Measurements from ENCODE around the gene ZNF285. TPM values are rescaled to one million over a fixed set of nuclear protein-coding genes. Genes with fewer than 3 reads are reported as not detected.

The ZNF285 gene
- polyA plus RNA-seq, 2 of the 4 experiments (the other 2 are of a cell fraction): 2.9 to 6.4 TPM

DNA sequence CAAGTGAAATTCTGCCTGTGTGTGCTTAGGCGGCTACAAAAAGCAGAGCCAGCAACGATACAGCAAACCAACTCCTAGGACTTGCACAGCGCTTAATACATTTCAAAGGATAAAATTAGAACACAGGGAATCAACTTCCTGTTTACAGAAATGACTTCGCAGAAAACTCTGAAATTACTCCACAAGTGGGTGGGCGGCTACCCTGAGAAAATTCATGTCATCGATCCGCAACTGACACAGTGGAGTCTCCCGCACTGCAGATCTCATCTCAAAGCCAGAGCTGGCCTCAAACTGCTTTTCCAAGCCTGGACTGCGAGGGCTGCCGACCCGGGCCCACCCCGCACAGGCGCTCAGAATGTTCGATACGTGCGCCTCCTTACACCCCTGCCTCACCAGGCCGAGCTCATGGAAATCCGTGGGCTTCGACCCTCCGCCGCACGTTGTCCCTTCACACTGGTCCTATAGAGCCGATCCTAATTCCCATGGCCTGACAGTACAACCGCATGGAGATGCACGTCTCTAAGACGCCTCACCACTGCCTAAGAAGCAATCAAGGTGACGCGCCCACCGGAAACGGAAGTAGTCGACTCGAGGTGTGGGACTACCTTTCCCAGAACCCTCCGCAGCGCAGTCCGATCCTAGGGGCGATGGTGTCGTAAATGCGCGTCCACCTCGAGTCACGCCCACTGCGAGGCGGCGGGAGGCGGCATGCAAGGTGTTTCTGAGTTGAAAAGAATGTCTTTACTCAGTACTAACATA is 46.7 kb upstream of the ZNF285 start, which contains the start of gene ZNF229:
Gene ZNF229, minus strand, starts transcription at position 557 of the 759 bp plus-strand sequence. CDS start 5,625 bp downstream, outside the sequence.
- ATAC-seq (peak; percentile 99 to 100), FAIRE-seq (peak; percentile 99), DNase-seq (ENCODE audit: low read depth in 1 of 2, low spot score in 1 of 2) (peak; percentile 92 to 99)
- no peaks in the 10 kb centered on the region for H3K4me1 ChIP-seq
- peak within 1 kb of the TSS; percentile 52 to 76 for H3K27ac ChIP-seq
- WGBS (ENCODE audit: missing lambda C conversion rate): 9% methylated on average over 45 of the region's 45 CpGs
- peak within 1 kb of the TSS; percentile 77 for H3K4me2 ChIP-seq
- ChIA-PET CTCF (interaction anchor here (0.8 kb wide), 1 partner anchor 149 kb away, joined by 3 read pairs; no protein-coding TSS in a partner anchor), POLR2A (no interaction called here)
- TF ChIP-seq HOXB13 (CRISPR knock-in tag; IDR thresholded peaks at IDR 0.05; ENCODE audit: low read depth): peak; percentile 62; the same call in 1 of the 2 replicates
- TF ChIP-seq MAFK (IDR thresholded peaks at IDR 0.05; ENCODE audit: partially characterized antibody): peak; percentile 25
- peak; percentile 23; the same call in 1 of the 2 replicates for TF ChIP-seq POLR2A (IDR thresholded peaks at IDR 0.05; ENCODE audit: low read length)
- TF ChIP-seq EHF (CRISPR knock-in tag; IDR thresholded peaks at IDR 0.05): peak; percentile 41; the same call in 1 of the 2 replicates
- no peak for TF ChIP-seq CHD2 (IDR thresholded peaks at IDR 0.05; ENCODE audit: low read length, partially characterized antibody)
- TF ChIP-seq TP53 (CRISPR knock-in tag; IDR thresholded peaks at IDR 0.05): peak; percentile 82; the same call in 1 of the 2 replicates
- TF ChIP-seq, protein P1, sequence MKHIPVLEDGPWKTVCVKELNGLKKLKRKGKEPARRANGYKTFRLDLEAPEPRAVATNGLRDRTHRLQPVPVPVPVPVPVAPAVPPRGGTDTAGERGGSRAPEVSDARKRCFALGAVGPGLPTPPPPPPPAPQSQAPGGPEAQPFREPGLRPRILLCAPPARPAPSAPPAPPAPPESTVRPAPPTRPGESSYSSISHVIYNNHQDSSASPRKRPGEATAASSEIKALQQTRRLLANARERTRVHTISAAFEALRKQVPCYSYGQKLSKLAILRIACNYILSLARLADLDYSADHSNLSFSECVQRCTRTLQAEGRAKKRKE (CRISPR knock-in tag; IDR thresholded peaks at IDR 0.05; ENCODE audit: low read depth): 0 out of 2 replicates have a peak, but pooled peaks have one; percentile 36
- TF ChIP-seq JUN (IDR thresholded peaks at IDR 0.05): peak in 1 of 2 experiments; percentile 67; a peak in 1 of 5 replicates
- TF ChIP-seq CEBPB (IDR thresholded peaks at IDR 0.05): peak in 1 of 2 experiments; percentile 25; a peak in 1 of 4 replicates
- TF ChIP-seq, protein P2, sequence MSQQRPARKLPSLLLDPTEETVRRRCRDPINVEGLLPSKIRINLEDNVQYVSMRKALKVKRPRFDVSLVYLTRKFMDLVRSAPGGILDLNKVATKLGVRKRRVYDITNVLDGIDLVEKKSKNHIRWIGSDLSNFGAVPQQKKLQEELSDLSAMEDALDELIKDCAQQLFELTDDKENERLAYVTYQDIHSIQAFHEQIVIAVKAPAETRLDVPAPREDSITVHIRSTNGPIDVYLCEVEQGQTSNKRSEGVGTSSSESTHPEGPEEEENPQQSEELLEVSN (IDR thresholded peaks at IDR 0.05; ENCODE audit: borderline replicate concordance, low read depth): peak; percentile 76; the same call in 1 of the 2 replicates
- TF ChIP-seq SMC3 (IDR thresholded peaks at IDR 0.05): no peak
- no peak for TF ChIP-seq MAZ (IDR thresholded peaks at IDR 0.05; ENCODE audit: borderline replicate concordance, low read depth, low read length)
- TF ChIP-seq, protein P3, sequence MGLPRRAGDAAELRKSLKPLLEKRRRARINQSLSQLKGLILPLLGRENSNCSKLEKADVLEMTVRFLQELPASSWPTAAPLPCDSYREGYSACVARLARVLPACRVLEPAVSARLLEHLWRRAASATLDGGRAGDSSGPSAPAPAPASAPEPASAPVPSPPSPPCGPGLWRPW (IDR thresholded peaks at IDR 0.05): no peak
- no peak for TF ChIP-seq FOSL2 (IDR thresholded peaks at IDR 0.05)
- 0 out of 2 replicates have a peak, but pooled peaks have one; percentile 32 for TF ChIP-seq FOSL2 (CRISPR knock-in tag; IDR thresholded peaks at IDR 0.05)
- peak; percentile 22; the same call in 1 of the 2 replicates for TF ChIP-seq NFE2L2 (conservative IDR thresholded peaks at IDR 0.05; ENCODE audit: low read length)
- TF ChIP-seq HOXB5 (CRISPR knock-in tag; IDR thresholded peaks at IDR 0.05): peak; percentile 77; the same call in 1 of the 2 replicates
- TF ChIP-seq, protein P4, sequence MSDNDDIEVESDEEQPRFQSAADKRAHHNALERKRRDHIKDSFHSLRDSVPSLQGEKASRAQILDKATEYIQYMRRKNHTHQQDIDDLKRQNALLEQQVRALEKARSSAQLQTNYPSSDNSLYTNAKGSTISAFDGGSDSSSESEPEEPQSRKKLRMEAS (IDR thresholded peaks at IDR 0.05): peak; percentile 96
- H3K4me3 ChIP-seq: peak within 1 kb of the TSS; percentile 71
- H3K9me3 ChIP-seq: peaks cover 96% of the 10 kb centered on the region

DNA sequence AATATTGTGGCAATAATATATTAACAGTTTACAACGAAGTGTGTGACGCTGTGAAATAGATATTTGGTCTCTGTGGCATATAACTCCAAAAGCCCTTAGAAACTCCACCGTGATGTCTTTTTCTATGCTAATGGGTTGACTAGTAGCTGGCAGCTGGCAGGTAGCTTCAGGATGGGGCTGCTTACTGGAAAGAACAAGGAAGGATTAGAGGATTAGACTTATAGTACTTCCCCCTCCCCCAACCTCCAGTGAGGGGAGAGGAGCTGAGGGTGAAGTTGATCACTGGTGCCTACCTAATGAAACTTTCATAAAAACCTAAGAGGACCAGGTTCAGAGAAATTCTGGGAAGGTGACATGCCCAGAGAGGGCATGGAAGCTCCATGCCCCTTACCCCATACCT is 37.0 kb upstream of the ZNF285 start:
- Histone ChIP-seq H3K27ac (no peak overlapping the region), H3K4me3 (no peak overlapping the region), H3K4me2 (no peak overlapping the region), H3K4me1 (no peaks in the 10 kb centered on the region), H3K9me3 (peaks cover 81% of the 10 kb centered on the region)
- no peak for ATAC-seq
- TF ChIP-seq TP53 (CRISPR knock-in tag; IDR thresholded peaks at IDR 0.05): no peak
- no peak for TF ChIP-seq CBX8 (IDR thresholded peaks at IDR 0.05)
- TF ChIP-seq, protein P5, sequence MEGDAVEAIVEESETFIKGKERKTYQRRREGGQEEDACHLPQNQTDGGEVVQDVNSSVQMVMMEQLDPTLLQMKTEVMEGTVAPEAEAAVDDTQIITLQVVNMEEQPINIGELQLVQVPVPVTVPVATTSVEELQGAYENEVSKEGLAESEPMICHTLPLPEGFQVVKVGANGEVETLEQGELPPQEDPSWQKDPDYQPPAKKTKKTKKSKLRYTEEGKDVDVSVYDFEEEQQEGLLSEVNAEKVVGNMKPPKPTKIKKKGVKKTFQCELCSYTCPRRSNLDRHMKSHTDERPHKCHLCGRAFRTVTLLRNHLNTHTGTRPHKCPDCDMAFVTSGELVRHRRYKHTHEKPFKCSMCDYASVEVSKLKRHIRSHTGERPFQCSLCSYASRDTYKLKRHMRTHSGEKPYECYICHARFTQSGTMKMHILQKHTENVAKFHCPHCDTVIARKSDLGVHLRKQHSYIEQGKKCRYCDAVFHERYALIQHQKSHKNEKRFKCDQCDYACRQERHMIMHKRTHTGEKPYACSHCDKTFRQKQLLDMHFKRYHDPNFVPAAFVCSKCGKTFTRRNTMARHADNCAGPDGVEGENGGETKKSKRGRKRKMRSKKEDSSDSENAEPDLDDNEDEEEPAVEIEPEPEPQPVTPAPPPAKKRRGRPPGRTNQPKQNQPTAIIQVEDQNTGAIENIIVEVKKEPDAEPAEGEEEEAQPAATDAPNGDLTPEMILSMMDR (IDR thresholded peaks at IDR 0.05): no peak
- no peak for TF ChIP-seq ZNF302 (CRISPR knock-in tag; IDR thresholded peaks at IDR 0.05)
- no peak for TF ChIP-seq ZC3H11A (IDR thresholded peaks at IDR 0.05)
- no peak for TF ChIP-seq MYC (IDR thresholded peaks at IDR 0.05; ENCODE audit: borderline replicate concordance, low read length)
- no peak for TF ChIP-seq ZSCAN20 (CRISPR knock-in tag; IDR thresholded peaks at IDR 0.05)
- no peak for TF ChIP-seq NFE2L2 (conservative IDR thresholded peaks at IDR 0.05; ENCODE audit: low read length)
- TF ChIP-seq ZFP36 (IDR thresholded peaks at IDR 0.05; ENCODE audit: borderline replicate concordance, partially characterized antibody): no peak
- TF ChIP-seq RCOR1 (IDR thresholded peaks at IDR 0.05; ENCODE audit: low read depth, low read length): no peak
- no peak for TF ChIP-seq HDAC2 (IDR thresholded peaks at IDR 0.05)
- TF ChIP-seq RARB (CRISPR knock-in tag; IDR thresholded peaks at IDR 0.05): no peak
- no peak for TF ChIP-seq FOXS1 (CRISPR knock-in tag; IDR thresholded peaks at IDR 0.05)
- TF ChIP-seq, protein P6, sequence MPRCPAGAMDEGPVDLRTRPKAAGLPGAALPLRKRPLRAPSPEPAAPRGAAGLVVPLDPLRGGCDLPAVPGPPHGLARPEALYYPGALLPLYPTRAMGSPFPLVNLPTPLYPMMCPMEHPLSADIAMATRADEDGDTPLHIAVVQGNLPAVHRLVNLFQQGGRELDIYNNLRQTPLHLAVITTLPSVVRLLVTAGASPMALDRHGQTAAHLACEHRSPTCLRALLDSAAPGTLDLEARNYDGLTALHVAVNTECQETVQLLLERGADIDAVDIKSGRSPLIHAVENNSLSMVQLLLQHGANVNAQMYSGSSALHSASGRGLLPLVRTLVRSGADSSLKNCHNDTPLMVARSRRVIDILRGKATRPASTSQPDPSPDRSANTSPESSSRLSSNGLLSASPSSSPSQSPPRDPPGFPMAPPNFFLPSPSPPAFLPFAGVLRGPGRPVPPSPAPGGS (IDR thresholded peaks at IDR 0.05): no peak
- 88% methylated on average over 3 of the region's 3 CpGs for WGBS (ENCODE audit: missing lambda C conversion rate)
- FAIRE-seq: no peak
- ChIA-PET CTCF (no interaction called here), POLR2A (no interaction called here)
- no peak for DNase-seq (ENCODE audit: low read depth in 1 of 2, low spot score in 1 of 2)
